Fibroblast of lung (primary cell): ENCODE data around the gene DNAL1.

Source experiments
- EZH2 ChIP-seq: IDR thresholded peaks from 2 replicates; pipeline ENCODE4 v1.5.1; 2012; ENCODE audit warnings: low read length, control low read depth, mild to moderate bottlenecking; ENCODE audit errors: missing control alignments
- TF ChIP-seq, protein P1 (sequence below), 2 donors: IDR thresholded peaks in 1 of 2; conservative IDR thresholded peaks in 1 of 2; 1 replicate in 1 of 2; 2 replicates in 1 of 2; pipeline ENCODE4 v1.5.1; 2011 to 2012; ENCODE audit warnings: low read length in 2 of 2, control low read depth in 1 of 2, inconsistent platforms in 1 of 2, low read depth in 1 of 2, mild to moderate bottlenecking in 1 of 2

DNA sequence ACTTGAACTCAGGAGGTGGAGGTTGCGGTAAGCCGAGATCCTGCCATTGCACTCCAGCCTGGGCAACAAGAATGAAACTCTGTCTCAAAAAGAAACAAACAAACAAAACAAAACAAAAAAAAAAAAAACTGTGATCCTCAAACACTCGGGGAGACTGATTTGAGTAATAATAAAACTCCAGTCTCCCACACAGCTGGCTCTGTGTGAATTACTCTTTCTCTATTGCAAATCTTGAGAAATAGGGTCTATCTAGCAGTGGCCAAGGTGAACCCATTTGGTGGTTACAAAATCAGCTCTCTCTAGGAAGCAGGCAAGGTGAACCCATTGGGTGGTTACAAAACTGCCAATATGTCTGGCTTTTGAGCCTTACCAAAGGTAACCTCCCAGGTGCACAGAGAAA is 38.5 kb upstream of the DNAL1 start:
- TF ChIP-seq, protein P1, sequence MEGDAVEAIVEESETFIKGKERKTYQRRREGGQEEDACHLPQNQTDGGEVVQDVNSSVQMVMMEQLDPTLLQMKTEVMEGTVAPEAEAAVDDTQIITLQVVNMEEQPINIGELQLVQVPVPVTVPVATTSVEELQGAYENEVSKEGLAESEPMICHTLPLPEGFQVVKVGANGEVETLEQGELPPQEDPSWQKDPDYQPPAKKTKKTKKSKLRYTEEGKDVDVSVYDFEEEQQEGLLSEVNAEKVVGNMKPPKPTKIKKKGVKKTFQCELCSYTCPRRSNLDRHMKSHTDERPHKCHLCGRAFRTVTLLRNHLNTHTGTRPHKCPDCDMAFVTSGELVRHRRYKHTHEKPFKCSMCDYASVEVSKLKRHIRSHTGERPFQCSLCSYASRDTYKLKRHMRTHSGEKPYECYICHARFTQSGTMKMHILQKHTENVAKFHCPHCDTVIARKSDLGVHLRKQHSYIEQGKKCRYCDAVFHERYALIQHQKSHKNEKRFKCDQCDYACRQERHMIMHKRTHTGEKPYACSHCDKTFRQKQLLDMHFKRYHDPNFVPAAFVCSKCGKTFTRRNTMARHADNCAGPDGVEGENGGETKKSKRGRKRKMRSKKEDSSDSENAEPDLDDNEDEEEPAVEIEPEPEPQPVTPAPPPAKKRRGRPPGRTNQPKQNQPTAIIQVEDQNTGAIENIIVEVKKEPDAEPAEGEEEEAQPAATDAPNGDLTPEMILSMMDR (conservative IDR thresholded peaks at IDR 0.05 in 1 of 2, IDR thresholded peaks at IDR 0.05 in 1 of 2; ENCODE audit: low read depth in 1 of 2, low read length in 2 of 2) = no peak
- no peak for TF ChIP-seq EZH2
